Tibial artery (tissue), 4 donors: ENCODE data around the gene SCN5A.

ENCODE experiments used
- DNase-seq, 2 donors: peaks; one replicate each; pipeline ENCODE4 v3.0.0-alpha.2; 2019
- H3K27ac ChIP-seq, 2 donors: fragments of 200-600 bp; sonication (generic) in 1 of 2; 1 replicate in 1 of 2; 2 replicates in 1 of 2; pipeline ENCODE4 v1.5.1; 2018 to 2019; ENCODE audit warnings: mild to moderate bottlenecking in 1 of 2
- H3K27me3 ChIP-seq, 2 donors: fragments of 200-600 bp; sonication (generic) in 1 of 2; one replicate each; pipeline versions ENCODE4 v1.5.1 to v1.6.0; 2016 to 2019
- H3K36me3 ChIP-seq, 3 donors: fragments of 200-600 bp; sonication (generic) in 2 of 3; one replicate each; pipeline ENCODE4 v1.5.1; 2016 to 2019; ENCODE audit warnings: mild to moderate bottlenecking in 2 of 3
- H3K4me1 ChIP-seq, 4 donors: fragments of 200-600 bp; sonication (generic) in 2 of 4; 1 replicate in 3 of 4; 2 replicates in 1 of 4; pipeline ENCODE4 v1.5.1; 2016 to 2019
- H3K4me3 ChIP-seq, 2 donors: fragments of 200-600 bp; sonication (generic) in 1 of 2; 1 replicate in 1 of 2; 2 replicates in 1 of 2; pipeline ENCODE4 v1.5.1; 2018 to 2019; ENCODE audit warnings: mild to moderate bottlenecking in 2 of 2
- H3K9me3 ChIP-seq, 3 donors: fragments of 200-600 bp; sonication (generic) in 1 of 3; one replicate each; pipeline ENCODE4 v1.5.1; 2016 to 2019
- CTCF ChIP-seq, 2 experiments: fragments of 200-600 bp in 1 of 2; fragments of 450-650 bp in 1 of 2; IDR thresholded peaks; one replicate each; pipeline ENCODE4 v1.5.1; 2017 to 2019; ENCODE audit warnings: antibody characterized with exemption in 2 of 2, mild to moderate bottlenecking in 1 of 2, moderate library complexity in 1 of 2
- intact Hi-C: fragments of 100-400 bp; cut with DNase I; formaldehyde crosslinking; loops from one replicate; pipeline ENCODE4 v1.15.0; 2023; ENCODE audit warnings: low total_unique reads

Gene SCN5A

GRCh38 chr3:38602576-38603250 lies 46.8 kb downstream of the SCN5A start:
- no peak for TF ChIP-seq CTCF (IDR thresholded peaks at IDR 0.05)
- peak in 1 of 2 donors; percentile 33 for DNase-seq
- Histone ChIP-seq H3K27ac (no peak overlapping the region), H3K4me1 (no peaks in the 10 kb centered on the region), H3K27me3 (no peaks in the 10 kb centered on the region), H3K36me3 (no peaks in the 10 kb centered on the region), H3K4me3 (no peak overlapping the region), H3K9me3 (no peaks in the 10 kb centered on the region)
- intact Hi-C loops, result no loop called here

- Histone ChIP-seq H3K27me3 (no peaks in the 10 kb centered on the region), H3K36me3 (no peaks in the 10 kb centered on the region), H3K9me3 (no peaks in the 10 kb centered on the region), H3K4me1 (no peaks in the 10 kb centered on the region), H3K4me3 (no peak overlapping the region), H3K27ac (no peak overlapping the region)
- DNase-seq, result peak in 1 of 2 donors; percentile 17
- no peak for TF ChIP-seq CTCF (IDR thresholded peaks at IDR 0.05)
- intact Hi-C loops, result no loop called here
Observed at GRCh38 chr3:38601956-38602550, 47.4 kb downstream of the SCN5A start.

GRCh38 chr3:38600551-38600950 lies 48.9 kb downstream of the SCN5A start:
- intact Hi-C loops, result no loop called here
- Histone ChIP-seq H3K27ac (no peak overlapping the region), H3K9me3 (no peaks in the 10 kb centered on the region), H3K4me3 (no peak overlapping the region), H3K4me1 (no peaks in the 10 kb centered on the region), H3K36me3 (no peaks in the 10 kb centered on the region), H3K27me3 (no peaks in the 10 kb centered on the region)
- peak in 1 of 2 donors; percentile 10 for DNase-seq
- no peak for TF ChIP-seq CTCF (IDR thresholded peaks at IDR 0.05)

- peak in 1 of 2 donors; percentile 11 for DNase-seq
- TF ChIP-seq CTCF (IDR thresholded peaks at IDR 0.05), result no peak
- no peaks in the 10 kb centered on the region for H3K4me1 ChIP-seq
- H3K27ac ChIP-seq, result no peak overlapping the region
- no peaks in the 10 kb centered on the region for H3K27me3 ChIP-seq
- H3K36me3 ChIP-seq, result no peaks in the 10 kb centered on the region
- intact Hi-C loops, result no loop called here
- no peak overlapping the region for H3K4me3 ChIP-seq
- H3K9me3 ChIP-seq, result no peaks in the 10 kb centered on the region
Observed at GRCh38 chr3:38599886-38600285, 49.6 kb downstream of the SCN5A start.

- no peaks in the 10 kb centered on the region for H3K27me3 ChIP-seq
- no peak for TF ChIP-seq CTCF (IDR thresholded peaks at IDR 0.05)
- H3K4me3 ChIP-seq, result no peak overlapping the region
- H3K9me3 ChIP-seq, result no peaks in the 10 kb centered on the region
- no peak overlapping the region for H3K27ac ChIP-seq
- no peaks in the 10 kb centered on the region for H3K4me1 ChIP-seq
- intact Hi-C loops, result no loop called here
- peak in 1 of 2 donors; percentile 55 for DNase-seq
- no peaks in the 10 kb centered on the region for H3K36me3 ChIP-seq
Observed at GRCh38 chr3:38598791-38599190, 50.7 kb downstream of the SCN5A start.
